ENCODE results near the gene FAM227B.
"Not testable (repeated sequence)": the region's sequence is repeated elsewhere in the genome, so short reads cannot be mapped to it uniquely, and the experiment has no call there.

FAM227B gene

DNA sequence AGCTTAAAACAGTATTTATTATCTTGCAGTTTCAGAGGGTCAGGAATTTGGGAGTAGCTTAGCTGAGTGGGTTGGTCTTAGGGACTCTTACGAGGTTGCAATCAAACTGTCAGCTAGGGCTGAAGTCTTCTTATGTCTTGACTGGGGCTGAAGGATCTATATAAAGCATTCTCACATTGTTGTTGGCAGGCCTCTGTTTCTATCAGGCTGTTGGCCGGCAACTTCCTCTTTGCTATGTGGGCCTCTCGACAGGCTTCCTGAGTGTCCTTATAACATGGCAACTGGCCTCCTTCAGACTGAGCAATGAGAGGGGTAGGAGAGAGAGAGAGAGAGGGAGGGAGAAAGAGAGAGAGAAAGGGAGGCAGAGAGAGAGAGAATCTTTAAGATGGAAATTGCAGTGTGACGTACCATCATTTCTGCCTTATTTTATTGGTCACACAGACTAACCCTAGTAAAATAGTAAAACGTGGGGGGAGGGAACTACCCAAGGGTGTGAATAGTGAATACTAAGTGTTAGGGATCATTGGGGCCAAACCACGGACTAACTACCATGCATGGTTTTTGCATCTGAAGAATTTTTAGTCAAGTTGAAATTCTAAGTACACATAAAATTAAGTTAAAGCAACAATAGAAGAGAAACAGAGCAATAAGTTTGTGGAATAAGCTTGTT, 181.5 kb downstream of the FAM227B start:
- DNase-seq (ENCODE audit: low read depth): no peak

DNA sequence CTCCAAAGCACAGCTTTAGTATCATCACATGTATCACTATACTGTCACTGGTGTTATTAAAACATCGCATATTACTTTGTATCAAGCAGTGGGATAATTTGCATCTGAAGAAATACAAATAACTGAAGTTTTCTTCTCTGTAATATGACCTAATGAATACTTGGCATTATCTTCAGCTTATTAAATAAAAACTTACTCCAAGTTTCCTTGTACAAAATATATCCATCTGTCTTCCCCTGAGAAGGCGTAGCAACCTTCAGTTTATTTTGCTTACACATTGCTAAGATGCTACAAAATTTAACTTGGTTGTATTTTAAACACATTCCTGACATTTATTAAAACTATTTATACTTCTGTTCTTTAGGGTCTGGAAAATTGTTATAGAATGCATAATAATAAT, 183.9 kb downstream of the FAM227B start:
- DNase-seq (ENCODE audit: low read depth): no peak

GRCh38 chr15:49435174-49435573, 185.4 kb downstream of the FAM227B start:
- DNase-seq (ENCODE audit: low read depth): no peak

GRCh38 chr15:49430046-49430445, 190.6 kb downstream of the FAM227B start:
- no peak for DNase-seq (ENCODE audit: low read depth)

DNA sequence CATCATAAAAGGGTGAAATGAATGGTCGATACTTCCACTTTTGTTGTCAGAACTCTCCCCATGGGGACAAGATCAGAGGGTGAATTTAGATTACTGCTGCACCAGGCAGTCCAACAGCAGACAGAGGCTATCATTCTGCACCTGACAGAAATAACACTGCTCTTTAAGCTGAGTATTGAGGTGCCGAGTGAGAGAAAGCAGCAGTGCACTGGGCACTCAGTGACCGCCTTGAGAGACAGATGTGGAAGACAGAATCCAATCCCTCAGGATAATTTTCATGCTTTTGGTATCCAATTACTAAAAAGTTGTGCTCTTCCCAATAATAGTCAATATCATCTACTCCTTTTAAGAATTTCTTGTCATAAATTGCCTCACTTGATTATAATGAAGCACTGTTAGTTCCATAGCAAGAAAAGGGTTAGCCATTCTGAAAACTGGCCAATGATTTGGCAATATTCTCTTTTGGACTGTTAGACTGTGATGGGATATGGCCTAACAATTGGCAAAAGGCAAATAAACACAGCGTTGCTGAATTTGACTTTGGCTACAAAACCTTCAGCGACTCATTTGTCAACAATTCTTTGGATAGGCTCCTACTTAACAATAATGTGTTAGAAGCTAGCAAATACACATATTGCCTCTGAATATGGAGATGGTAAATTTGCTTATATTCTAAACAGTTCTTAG, 192.1 kb downstream of the FAM227B start:
- peak; percentile 68 for DNase-seq (ENCODE audit: low read depth)

- no peak for DNase-seq (ENCODE audit: low read depth)
Measured at GRCh38 chr15:49427372-49427771, 193.2 kb downstream of the FAM227B start.

- DNase-seq (ENCODE audit: low read depth): no peak
Measured at GRCh38 chr15:49424954-49425353, 195.7 kb downstream of the FAM227B start.

DNA sequence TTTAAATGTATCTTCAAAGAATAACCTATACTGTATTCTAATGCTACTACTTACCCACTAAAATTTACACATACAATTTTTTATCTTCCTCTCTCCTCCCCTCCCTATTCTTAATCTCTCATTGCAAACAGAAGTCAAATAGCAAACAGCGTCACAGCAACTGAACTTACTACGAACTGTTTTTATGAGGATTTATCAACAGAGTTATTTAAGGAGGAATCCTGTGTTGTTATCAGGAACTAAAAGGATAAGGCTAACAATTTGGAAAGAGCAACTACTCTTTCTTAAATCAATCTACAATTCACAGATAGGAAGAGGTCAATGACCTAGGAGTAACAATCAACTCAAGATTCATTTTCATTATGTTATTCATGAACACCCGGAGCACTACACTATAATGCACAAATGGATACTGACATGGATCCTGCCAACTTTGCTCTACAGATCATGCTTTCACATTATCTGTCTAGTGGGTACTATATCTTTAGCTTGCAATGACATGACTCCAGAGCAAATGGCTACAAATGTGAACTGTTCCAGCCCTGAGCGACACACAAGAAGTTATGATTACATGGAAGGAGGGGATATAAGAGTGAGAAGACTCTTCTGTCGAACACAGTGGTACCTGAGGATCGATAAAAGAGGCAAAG, 196.6 kb downstream of the FAM227B start:
- no peak for DNase-seq (ENCODE audit: low read depth)

GRCh38 chr15:49423021-49423420, 197.6 kb downstream of the FAM227B start, which contains the start of gene FGF7:
Gene FGF7 (plus strand): TSS chr15:49423242. CDS start chr15:49424298, 1,056 bp downstream.
- peak; percentile 78 for DNase-seq (ENCODE audit: low read depth)

- no peak for DNase-seq (ENCODE audit: low read depth)
Measured at GRCh38 chr15:49421991-49422390, 198.6 kb downstream of the FAM227B start.

DNA sequence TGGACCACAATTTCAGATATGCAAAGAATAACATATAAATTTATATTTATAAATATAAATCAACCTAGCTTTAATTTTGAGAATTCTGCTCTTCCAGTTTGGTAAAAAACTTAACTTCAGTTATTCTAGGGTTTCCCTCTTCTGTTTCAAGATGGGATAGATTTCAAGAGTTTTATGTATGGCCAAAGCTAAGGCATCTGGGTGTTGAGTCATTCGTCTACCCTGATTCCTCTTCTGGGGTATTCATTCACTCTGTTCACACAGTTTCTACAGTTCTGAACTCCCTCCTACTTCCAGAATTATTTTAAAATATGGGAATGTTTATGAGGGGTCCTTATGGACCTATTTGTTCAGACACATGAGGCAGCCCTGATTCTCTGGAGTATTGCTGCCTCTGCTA, 201.8 kb downstream of the FAM227B start:
- no peak for DNase-seq (ENCODE audit: low read depth)

DNA sequence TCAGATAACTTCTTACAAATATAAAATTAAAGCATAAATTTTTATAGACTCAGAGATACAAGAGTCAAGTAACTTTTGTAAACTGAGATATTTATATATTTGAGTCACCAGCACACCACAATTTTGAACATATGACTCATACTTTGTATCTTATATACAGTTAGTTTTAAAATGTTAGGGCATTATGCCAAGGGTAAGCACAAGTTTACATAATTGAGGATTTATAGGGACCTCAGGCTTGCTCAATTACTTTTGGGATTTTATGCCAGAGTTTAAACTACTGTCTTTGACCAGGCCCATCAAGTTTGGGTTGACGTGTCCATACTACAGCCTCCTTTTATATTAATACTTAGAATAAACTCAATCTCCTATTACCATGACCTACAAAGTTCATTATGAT, 205.0 kb downstream of the FAM227B start:
- DNase-seq (ENCODE audit: low read depth): no peak

DNA sequence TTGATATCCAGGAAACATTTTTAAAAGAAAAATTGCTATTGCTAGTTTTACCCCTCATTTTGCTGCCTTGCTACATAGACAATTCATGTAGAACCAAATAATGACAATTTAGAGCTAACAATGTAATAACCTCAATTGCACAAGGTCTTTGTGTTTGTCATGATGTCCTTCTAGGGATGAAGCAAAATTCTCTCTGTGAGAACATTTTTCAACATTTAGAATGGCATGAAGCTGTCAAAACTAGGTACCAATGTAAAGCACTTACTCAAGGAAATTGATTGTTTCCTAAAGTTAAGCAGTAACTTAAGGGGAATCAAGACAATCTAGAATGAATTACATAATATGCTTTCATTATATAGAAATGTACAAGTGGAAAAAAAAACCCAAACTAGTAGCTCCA, 205.5 kb downstream of the FAM227B start:
- no peak for DNase-seq (ENCODE audit: low read depth)

GRCh38 chr15:49412797-49413196, 207.8 kb downstream of the FAM227B start:
- no peak for DNase-seq (ENCODE audit: low read depth)

DNA sequence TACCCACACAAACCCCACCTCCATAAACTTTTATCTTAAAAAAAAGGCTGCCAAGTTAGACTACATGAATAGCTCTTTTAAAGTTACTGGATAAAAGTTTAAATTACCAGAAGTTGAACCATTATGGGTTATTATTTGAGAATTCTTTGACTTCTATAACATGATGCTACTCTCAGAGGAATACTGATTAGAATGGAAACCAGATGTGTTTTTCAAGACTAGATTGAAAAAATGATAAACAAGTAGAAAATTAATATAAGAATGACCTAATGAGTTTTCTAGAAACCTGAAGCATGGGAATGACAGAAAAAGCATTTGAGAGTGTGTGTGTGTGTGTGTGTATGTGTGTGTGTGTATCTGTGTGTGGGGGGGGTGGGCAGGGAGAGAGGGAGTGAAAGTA, 210.0 kb downstream of the FAM227B start:
- DNase-seq (ENCODE audit: low read depth): no peak

DNA sequence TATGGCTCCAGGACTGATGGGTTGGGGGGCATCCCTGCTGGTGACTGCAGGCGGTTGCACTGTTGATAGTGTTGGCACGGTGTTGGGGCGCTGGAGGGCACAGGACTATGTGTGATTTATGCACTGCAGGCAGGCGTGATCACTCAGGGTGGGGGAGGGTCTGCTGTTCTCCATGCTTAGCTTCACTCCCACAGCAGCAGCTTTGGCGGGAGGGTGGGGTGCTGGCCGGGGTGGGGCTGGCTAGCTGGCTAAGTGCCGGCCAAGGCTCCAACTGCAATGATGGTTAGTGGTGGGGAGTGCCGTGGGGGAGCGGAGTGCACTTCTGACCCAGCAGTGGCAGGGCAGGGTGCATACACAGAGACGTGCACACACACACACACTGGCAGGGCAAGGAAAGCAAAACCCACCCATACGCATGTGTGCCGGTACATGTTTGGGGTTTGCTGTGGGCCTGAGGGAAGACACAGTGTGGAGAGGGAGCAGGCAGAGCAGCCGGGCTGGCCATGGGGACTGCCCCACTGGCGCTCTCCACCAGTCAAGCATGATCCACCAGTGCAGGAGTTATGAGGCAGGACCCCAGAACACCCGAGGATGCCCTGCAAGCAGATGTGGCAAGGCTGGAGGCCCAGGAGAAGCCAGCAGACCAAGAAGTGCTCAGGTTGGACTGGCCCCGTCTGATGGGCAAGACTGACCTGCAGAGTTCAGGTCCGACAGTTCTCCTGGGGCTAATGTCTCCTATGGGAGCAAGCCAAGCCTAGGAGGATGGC, 214.1 kb downstream of the FAM227B start:
- no peak for DNase-seq (ENCODE audit: low read depth)

DNA sequence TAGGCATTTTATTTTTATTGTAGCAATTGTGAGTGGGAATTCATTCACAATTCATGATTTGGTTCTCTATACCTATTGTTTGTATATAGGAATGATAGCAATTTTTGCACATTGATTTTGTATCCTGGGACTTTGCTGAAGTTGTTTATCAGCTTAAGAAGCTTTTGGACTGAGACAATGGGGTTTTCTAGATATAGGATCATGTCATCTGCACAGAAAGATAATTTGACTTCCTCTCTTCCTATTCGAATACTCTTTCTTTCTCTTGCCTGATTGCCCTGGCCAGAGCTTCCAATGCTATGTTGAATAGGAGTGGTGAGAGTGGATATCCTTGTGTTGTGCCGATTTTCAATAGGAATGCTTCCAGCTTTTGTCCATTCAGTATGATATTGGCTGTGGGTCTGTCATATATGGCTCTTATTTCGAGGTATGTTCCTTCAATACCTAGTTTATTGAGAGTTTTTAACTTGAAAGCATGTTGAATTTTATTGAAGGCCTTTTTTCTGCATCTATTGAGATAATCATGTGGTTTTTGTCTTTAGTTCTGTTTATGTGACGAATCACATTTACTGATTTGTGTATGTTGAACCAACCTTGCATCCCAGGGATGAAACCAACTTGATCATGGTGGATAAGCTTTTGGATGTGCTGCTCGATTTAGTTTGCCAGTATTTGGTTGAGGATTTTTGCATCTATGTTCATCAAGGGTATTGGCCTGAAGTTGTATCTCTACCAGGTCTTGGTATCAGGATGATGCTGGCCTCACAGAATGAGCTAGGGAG, 217.9 kb downstream of the FAM227B start:
- not testable (repeated sequence) for DNase-seq (ENCODE audit: low read depth)

GRCh38 chr15:49387471-49387870, 233.1 kb downstream of the FAM227B start:
- no peak for DNase-seq (ENCODE audit: low read depth)

- no peak for DNase-seq (ENCODE audit: low read depth)
Measured at GRCh38 chr15:49383266-49383665, 237.4 kb downstream of the FAM227B start.

DNA sequence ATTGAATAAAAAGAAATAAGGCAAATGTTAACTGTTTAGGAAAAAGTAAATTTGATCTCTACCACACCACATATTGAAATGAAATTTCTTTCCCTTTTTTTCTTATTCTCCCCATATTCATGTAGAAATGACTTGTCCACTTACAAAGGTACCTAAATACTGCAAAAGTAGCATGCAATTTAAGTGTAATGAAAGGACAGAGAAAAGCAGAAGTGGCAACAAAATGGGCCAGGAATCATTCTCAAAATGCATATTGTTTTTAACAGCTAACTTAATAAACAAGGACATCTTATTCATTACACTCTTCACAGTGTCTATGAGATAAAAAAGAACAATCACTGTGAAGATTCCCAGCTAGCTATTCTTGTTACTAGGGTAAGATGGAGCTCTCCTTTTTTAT, 238.2 kb downstream of the FAM227B start:
- no peak for DNase-seq (ENCODE audit: low read depth)

- no peak for DNase-seq (ENCODE audit: low read depth)
Measured at GRCh38 chr15:49380912-49381311, 239.7 kb downstream of the FAM227B start.

GRCh38 chr15:49379996-49380395, 240.6 kb downstream of the FAM227B start:
- no peak for DNase-seq (ENCODE audit: low read depth)

Data from GM04503 (cell line).